AG04449 (cell line): ENCODE measurements around the gene KRABD2.

Experiments used
- CTCF ChIA-PET: fragments of 350-600 bp; formaldehyde crosslinking; extraction: SDS; loops from one replicate; lab custom pipeline; 2021; ENCODE audit warnings: antibody characterized with exemption; lab: Yijun Ruan, JAX
- POLR2A ChIA-PET: fragments of 400-600, 350-600 bp; formaldehyde crosslinking; extraction: SDS; loops from one replicate; lab custom pipeline; 2020; ENCODE audit warnings: antibody characterized with exemption, inconsistent platforms; lab: Yijun Ruan, JAX
- DNase-seq: peaks from one replicate; pipeline ENCODE4 v3.0.0-alpha.2; 2010; ENCODE audit warnings: low read depth, low spot score
- H3K4me3 ChIP-seq: 2 replicates; pipeline ENCODE4 v1.5.1; 2011; ENCODE audit warnings: low read depth, mild to moderate bottlenecking, control low read depth, low read length
- TF ChIP-seq, protein P1 (sequence below): IDR thresholded peaks from one replicate; pipeline ENCODE4 v1.5.1; 2011; ENCODE audit warnings: mild to moderate bottlenecking, moderate library complexity, low read length, control low read depth, inconsistent platforms; ENCODE audit not compliant: insufficient read depth; ENCODE audit errors: missing control alignments

The KRABD2 gene

DNA sequence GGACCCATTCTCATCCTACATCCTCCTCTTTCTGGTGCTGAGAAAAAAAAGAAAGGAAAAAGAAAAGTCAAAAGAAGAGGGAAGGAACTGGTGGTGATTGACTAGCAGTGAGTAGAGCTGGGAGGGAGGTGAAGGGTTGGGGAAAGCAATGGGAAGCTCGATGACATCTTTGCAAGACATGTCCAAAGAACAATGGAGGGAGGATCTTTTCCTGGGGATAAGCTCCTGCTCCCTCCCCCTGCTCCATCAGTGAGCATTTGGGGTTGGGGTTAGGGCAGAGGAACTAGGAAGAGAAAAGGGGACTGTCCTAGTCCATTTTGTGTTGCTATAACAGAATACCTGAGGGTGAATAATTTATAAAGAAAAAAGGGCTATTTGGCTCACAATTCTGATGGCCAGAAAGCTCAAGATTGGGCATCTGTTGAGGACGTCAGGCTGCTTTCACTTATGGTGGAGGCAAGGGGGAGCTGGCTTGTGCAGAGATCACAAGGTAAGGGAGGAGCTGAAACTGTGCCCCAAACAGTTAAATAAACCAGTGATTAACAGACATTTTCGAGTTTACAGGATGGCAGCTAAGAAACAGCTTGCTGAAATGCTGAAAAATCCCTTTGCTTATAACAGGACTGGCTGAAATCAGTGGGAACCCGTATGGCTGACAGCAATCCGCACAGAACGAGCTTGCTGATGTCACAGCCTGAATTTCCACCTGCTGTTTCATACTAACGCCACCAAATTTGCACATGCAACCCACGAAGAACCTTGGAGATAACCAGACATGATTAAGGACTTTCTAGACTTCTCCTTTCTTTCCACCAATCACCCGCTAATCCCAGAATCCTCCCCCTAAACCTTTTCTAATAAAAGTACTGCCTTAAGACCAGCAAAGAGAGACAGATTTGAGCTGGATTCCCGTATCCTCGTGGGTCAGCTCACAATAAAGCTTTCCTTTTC is 38.4 kb downstream of the KRABD2 start:
- no peak for DNase-seq
- TF ChIP-seq, protein P1, sequence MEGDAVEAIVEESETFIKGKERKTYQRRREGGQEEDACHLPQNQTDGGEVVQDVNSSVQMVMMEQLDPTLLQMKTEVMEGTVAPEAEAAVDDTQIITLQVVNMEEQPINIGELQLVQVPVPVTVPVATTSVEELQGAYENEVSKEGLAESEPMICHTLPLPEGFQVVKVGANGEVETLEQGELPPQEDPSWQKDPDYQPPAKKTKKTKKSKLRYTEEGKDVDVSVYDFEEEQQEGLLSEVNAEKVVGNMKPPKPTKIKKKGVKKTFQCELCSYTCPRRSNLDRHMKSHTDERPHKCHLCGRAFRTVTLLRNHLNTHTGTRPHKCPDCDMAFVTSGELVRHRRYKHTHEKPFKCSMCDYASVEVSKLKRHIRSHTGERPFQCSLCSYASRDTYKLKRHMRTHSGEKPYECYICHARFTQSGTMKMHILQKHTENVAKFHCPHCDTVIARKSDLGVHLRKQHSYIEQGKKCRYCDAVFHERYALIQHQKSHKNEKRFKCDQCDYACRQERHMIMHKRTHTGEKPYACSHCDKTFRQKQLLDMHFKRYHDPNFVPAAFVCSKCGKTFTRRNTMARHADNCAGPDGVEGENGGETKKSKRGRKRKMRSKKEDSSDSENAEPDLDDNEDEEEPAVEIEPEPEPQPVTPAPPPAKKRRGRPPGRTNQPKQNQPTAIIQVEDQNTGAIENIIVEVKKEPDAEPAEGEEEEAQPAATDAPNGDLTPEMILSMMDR, result no peak
- ChIA-PET CTCF (interaction anchor here (0.7 to 2.7 kb wide), 7 partner anchors 9 to 245 kb away, joined by 3 to 10 read pairs (median 3); partner anchors contain the start of gene KRABD2), POLR2A (no interaction called here)
- peak overlapping the region; percentile 12; the same call in 1 of the 2 replicates for H3K4me3 ChIP-seq

DNA sequence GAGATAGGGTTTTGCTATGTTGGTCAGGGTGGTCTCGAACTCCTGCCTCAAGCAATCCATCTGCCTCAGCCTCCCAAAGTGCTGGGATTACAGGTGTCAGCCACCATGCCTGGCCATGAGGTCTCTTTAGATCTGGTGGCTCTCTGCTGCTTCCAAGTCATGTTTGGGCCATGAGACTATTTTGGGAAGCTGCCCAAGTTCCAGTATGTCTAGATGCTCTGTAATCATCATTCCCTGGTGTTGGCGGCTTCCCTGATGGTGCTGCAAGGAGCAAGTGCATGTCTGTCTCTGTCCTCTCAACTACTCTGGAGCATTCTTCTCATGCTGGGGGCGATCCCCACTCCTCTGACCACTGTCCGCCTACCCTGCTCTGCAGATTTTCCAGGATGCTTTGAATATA is 43.2 kb downstream of the KRABD2 start:
- no peak overlapping the region for H3K4me3 ChIP-seq
- ChIA-PET CTCF (no interaction called here), POLR2A (no interaction called here)
- TF ChIP-seq, protein P1, result no peak
- no peak for DNase-seq

DNA sequence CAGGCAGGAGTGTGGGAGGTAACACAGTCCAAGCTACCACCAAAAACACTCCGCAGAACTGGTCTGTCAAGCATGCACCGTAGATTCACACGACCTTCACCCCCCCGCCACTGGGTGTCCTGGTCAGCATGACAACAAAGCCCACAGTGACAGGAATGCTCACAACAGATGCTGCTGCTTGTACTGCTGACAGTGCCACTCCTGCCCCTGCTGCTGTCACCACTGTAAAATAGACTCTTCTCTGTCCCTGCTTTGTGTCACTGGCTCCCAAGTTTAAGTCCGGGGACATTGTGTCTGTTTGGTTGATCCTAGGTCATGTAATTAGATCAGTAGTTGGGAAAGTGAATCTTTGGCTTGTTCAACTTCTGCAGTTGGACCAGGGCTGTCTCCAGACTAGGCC is 43.8 kb downstream of the KRABD2 start:
- CTCF ChIA-PET, result interaction anchor here (1.1 kb wide), 1 partner anchor 31 kb away, joined by 4 read pairs; no protein-coding TSS in a partner anchor

DNA sequence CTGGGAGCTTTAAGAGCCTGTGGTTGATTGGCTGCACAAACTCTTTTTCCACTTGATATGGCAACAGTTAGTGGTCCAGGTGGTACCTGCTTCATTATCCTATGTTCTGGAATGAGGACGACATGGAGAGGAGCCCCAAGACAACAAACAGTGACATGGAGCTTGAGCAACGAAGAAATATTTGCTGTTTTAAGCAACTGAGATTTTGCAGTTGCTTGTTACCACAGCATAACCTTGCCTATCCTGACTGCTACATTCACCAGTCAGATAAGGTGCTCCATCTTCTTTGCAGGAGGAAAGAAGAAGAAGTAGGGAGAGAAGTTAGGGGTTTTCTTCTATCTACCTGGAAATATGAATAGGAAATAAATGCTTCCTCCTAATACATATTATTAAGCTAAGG is 44.4 kb downstream of the KRABD2 start:
- no peak overlapping the region for H3K4me3 ChIP-seq
- TF ChIP-seq, protein P1, result no peak
- DNase-seq, result no peak
- CTCF ChIA-PET, result interaction anchor here (1.1 kb wide), 1 partner anchor 31 kb away, joined by 4 read pairs; no protein-coding TSS in a partner anchor
- POLR2A ChIA-PET, result no interaction called here

More for the DNA sequence above, 43.8 kb downstream of the KRABD2 start:
- DNase-seq, result no peak
- POLR2A ChIA-PET, result no interaction called here
- TF ChIP-seq, protein P1, result no peak
- no peak overlapping the region for H3K4me3 ChIP-seq

DNA sequence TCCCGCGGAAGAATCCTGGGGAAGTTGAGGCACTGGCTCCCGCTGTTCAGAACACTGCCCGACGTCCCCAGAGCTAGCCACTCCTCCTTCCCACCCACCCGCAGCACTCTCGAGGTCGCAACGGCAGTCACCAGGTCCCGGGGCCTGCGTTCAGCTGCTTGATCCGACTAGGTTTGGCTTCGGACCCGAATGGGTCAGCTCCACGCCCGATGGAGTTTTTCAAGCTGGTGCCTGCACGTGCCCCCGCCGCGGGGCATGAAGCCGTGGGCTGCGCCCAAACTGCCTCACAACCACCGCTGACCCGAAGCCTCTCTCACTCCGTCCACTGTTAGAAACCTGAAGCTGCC is 49.2 kb downstream of the KRABD2 start:
- CTCF ChIA-PET, result interaction anchor here (0.8 to 2.0 kb wide), 5 partner anchors 8 to 337 kb away, joined by 3 to 9 read pairs (median 5); no protein-coding TSS in a partner anchor
- TF ChIP-seq, protein P1, result no peak
- DNase-seq, result no peak
- H3K4me3 ChIP-seq, result peak overlapping the region; percentile 55
- POLR2A ChIA-PET, result no interaction called here
